Posterior vena cava (tissue), 2 donors: ENCODE results near the gene PCDHGB2. TPM values are rescaled to one million over a fixed set of nuclear protein-coding genes. Genes with fewer than 3 reads are reported as not detected.
"Not testable (repeated sequence)": the region's sequence is repeated elsewhere in the genome, so short reads cannot be mapped to it uniquely, and the experiment has no call there.

Source experiments
- DNase-seq: peaks from one replicate; pipeline ENCODE4 v3.0.0-alpha.2; 2020; ENCODE audit warnings: low spot score
- intact Hi-C, 2 donors: fragments of 100-400 bp; cut with DNase I; formaldehyde crosslinking; loops; one replicate each; pipeline versions ENCODE4 v1.14.1 to v1.14.2; 2022 to 2023
- long read RNA-seq, 2 donors: library from polyadenylated mRNA; unstranded; transcript quantifications; one replicate each; pipeline ENCODE4 v2.0.0, GENCODE V29; 2020 to 2021
- total RNA-seq, 2 donors: library from RNA; stranded (reverse); fragmentation: NEBNext Ultra II Directional; extraction: Animal tissue kit (Norgen Biotek cat#: 25700); gene quantifications; one replicate each; pipeline ENCODE4 v1.2.1, GENCODE V29; 2021
- donor health status: DM: yes; HTN: yes; CAD: no.
- donor health status: DM: yes; HTN: yes; CAD: no.

The PCDHGB2 gene
- total RNA-seq: 1 to 10 TPM; 4.7 to 5.2 TPM
- long read RNA-seq, donor 1: 0 reads
- long read RNA-seq, donor 2, full-length matches to known transcripts: 1 of 1 reads
- long read RNA-seq, donor 2, partial matches to known transcripts: 0 of 1 reads
- long read RNA-seq, donor 2, other reads (novel, unspliced or antisense): 0 of 1 reads

DNA sequence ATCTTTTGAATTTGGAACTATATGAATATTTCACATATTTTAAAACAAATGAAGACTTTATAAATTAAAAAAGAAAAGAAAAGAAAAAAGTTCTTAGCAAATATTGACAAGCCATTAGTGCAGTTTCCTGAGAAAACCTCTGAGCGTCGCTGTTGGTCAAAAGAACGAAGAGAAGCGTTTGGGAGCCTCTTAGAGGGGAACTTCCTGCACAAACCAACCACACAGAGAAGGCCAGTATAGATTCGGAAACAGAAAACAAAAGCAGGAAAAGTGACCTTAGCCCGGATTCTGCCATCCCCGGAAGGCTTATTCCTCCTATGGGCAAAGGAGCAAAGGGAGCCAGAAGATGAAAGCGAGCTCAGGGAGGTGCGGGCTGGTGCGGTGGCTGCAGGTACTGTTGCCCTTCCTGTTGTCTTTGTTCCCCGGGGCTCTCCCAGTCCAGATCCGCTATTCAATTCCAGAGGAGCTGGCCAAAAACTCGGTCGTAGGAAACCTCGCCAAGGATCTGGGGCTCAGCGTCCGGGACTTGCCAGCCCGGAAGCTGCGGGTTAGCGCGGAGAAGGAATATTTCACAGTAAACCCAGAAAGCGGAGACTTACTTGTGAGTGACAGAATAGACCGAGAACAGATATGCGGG, at the start of gene PCDHGB2:
Gene PCDHGB2 (plus strand): TSS at position 205 of the 637 bp plus-strand sequence. CDS start 142 bp downstream, at position 347.
- DNase-seq: no peak
- intact Hi-C loops: no loop called here

DNA sequence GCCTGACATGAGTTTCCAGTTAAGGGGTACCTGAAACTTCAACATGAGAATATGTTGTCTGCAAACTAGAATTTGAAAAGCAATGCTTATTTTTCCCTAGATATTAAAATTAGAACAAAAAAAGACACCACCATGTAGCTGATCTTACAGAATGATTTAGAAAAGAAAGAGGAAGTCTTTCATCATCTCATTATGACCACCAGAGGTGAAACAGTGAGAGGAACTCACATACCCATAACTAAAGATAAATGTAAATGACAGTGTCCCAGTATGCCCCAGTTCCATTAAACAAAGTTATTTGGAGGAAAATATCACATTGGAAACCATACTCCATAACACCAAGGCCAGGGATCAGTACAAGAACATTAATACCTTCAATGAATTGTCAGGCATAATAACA, 46.1 kb upstream of the PCDHGB2 start:
- intact Hi-C loops: no loop called here
- DNase-seq: no peak

DNA sequence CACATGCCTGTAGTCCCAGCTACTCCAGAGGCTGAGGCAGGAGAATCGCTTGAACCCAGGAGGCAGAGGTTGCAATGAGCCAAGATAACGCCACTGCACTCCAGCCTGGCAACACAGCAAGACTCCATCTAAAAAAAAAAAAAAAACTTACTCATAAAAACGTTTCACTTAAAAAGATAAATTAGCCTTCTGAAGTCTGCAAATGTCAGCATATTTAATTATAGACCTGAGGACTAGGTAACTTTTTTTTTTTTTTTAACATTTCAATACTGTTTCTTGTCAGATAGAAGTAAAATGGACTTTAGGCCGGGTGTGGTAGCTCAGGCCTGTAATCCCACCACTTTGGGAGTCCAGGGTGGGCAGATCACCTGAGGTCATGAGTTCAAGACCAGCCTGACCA, 42.8 kb upstream of the PCDHGB2 start:
- DNase-seq, intact Hi-C loops: not testable (repeated sequence)

DNA sequence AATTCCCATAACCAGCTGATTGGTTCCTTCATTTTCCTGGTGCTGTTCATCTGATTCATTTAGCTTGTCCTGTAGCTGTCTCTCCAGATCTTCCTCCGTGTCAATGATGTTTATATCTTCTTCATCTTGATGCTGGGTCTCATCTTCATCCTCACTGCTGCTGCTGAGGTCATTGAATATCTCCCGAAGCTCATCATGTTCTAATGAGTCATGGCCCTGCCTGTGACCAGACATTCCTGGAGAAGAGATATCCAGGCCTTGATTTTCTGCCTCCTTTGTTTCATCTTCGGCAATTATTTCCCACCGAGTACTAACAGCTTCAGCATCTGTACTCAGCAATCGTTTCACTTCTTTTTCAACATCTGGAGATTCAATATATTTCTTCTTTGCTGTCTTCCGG, 40.6 kb upstream of the PCDHGB2 start:
- intact Hi-C loops: no loop called here

DNA sequence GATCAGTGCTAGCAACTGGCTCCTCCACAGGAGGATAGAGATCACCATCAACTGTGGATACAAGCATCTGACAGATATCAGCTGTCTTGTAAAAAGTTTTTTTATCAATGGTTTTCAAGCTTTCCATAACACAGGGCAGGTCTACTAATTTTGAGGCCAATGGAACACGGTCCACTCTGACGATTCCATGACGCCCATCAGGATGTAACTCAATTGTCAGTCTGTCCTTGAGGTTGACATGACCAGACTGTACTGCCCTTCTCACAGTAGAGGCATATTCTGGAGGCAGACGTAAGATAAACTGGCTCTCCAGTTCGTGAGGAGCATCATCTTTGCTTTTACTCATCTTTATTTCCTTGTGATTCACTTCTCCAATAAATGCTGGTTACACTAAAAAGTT, 40.1 kb upstream of the PCDHGB2 start:
- DNase-seq: no peak
- intact Hi-C loops: loop anchor here (10.0 kb wide), 2 partner anchors 205 to 245 kb away; no protein-coding TSS in a partner anchor

More for the DNA sequence above, 40.6 kb upstream of the PCDHGB2 start:
- DNase-seq: no peak

DNA sequence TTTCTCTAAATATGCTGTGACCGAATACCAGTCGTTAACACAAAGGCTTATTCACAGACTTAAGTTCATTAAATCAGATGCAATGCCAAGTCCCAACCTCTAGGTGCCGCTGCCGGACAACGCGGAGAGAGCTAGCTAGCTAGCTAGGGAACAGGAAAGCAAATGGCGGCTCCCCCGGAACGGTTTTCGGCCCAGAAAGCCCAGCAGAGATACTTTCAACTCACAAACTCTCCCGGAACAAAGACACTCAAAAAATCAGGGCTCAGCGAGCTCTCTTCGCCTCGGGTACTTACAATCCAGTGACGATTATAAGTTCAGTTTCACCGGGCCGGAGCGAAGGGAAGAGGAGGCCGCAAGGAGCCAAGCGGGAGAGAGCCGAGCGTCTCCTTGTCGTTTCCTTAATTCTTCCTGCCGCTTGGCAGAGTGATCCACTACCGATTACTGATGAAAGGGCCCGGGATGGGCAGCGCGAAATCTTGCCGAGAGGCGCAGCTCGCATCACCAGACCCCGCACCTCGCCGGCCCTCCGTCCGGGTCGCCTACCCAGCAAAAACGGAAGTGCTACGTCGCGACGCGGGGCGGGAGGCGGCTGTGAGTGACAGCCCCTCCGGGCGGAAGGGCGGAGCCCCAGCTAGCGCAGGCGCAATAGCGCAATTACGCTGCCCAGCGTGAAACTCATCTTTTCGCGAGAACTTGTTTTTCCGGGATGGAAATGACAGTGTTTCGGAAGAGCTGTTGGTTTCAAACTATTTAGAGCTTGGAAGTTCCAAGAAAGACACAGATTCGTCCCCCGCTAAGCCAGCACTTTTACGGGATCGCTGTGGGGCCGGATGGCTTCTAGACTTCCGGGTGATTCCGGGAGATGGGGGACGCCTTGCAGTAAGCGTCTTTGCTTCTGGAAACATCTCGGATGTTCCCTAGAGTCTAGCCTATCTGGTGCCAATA, 39.3 kb upstream of the PCDHGB2 start, which contains the start of gene TAF7:
Gene TAF7 (minus strand): TSS at position 560 of the 945 bp plus-strand sequence. CDS start 740 bp downstream, outside the sequence.
- peak; percentile 98 for DNase-seq
- intact Hi-C loops: loop anchor here (10.0 kb wide), 2 partner anchors 204 to 244 kb away; no protein-coding TSS in a partner anchor

DNA sequence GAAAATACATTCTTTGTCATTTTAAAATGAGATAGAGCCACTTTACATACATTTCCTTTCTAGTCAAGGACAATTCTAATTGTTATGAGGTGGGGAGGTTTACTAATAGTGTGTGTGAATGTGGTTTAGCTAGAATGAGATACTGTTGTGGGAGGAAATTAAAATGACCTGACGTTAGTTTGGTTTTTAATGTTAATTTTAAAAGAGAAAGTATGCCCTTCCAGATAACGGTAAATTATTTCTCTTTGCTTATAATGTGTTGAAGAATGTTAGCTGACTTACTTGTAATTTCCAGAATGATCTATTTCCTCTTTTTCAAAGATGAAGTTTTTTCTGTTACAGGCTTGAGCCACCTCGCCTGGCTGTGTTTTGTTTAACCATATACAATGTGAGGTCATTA, 37.5 kb upstream of the PCDHGB2 start:
- intact Hi-C loops: loop anchor here (10.0 kb wide), 2 partner anchors 203 to 243 kb away; no protein-coding TSS in a partner anchor
- no peak for DNase-seq

DNA sequence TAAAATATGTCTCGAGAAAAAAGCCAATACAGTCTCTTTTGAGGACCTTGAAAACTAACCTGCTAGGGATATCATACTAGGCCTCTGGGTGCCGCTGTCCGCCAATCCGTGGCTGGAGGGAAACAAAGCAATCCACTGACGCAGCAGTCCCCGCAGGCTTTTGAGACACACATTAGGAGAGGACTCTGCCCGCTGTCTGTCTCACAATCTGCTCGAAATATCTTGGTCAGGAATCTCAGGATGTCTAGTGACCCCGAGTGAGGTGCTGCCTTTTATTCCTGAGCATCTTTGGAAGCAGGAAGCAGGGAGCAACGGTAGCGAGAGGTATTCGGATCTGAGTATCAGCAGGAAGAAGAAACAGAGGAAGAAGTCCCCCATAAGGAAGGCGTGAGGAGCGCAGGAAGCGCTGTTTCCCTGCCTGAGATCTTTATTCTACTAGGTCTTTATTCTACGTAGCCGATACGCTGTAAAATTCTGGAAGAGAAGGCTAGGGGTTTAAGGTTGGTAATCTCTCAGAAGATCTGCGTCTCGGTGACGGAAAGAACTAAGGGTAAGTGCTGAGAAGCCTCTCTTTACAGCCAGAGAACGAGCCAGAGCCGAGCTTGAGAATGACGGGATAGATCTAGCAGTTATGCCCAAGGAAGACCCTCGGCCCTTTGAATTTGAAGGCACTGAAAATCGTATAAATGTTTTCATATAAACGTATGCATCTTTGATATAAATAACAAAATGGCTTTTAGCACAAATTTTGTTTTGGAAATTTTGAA, 33.5 kb upstream of the PCDHGB2 start:
- intact Hi-C loops: loop anchor here (10.0 kb wide), 2 partner anchors 199 to 239 kb away; no protein-coding TSS in a partner anchor
- peak; percentile 86 for DNase-seq

DNA sequence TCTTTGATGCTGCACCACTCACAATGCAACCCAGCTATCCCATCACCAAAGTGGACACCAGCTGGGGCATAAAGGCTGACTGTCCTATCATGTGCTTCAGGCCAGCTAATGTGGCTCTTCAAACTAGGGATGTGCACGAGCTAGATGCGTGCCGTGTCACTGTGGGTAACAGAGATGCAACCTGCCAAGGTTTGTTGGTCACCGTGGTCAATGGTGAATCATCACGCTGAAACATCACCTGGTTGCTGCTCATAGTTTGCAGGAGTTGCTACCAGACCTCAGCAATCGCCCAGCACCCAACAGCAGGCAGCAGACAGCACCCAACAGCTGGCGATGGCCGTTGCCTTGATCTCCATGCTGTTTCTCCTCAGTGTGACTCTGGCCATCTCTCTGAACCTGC, 31.6 kb upstream of the PCDHGB2 start:
- intact Hi-C loops: loop anchor here (10.0 kb wide), 2 partner anchors 197 to 237 kb away; no protein-coding TSS in a partner anchor
- DNase-seq: peak; percentile 54

DNA sequence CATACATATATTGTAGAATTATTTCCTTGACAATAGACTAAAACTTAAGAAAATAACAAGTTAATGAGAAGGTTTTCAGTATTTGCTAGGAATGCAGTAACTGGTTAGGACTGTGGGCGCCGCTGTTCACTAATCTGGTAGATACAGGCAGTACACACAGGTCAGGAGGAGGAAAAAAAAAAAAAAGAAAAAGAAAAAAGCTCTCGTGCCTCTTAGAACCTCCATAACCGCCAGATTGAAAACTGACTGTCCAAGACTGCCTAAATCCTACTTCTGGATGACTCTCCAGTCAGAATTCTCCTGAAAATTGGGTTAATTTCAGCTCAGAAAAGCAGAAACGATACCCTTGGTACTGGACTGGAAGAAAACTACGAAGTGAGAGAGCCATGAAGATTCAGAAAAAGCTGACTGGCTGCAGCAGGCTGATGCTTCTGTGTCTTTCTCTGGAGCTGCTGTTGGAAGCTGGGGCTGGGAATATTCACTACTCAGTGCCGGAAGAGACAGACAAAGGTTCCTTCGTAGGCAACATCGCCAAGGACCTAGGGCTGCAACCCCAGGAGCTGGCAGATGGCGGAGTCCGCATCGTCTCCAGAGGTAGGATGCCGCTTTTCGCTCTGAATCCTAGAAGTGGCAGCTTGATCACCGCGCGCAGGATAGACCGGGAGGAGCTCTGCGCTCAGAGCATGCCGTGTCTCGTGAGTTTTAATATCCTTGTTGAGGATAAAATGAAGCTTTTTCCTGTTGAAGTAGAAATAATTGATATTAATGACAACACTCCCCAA, 29.3 kb upstream of the PCDHGB2 start, which contains the start of gene PCDHGA1:
Gene PCDHGA1 (plus strand): TSS at position 216 of the 782 bp plus-strand sequence.
- DNase-seq: peak; percentile 65
- intact Hi-C loops: no loop called here

DNA sequence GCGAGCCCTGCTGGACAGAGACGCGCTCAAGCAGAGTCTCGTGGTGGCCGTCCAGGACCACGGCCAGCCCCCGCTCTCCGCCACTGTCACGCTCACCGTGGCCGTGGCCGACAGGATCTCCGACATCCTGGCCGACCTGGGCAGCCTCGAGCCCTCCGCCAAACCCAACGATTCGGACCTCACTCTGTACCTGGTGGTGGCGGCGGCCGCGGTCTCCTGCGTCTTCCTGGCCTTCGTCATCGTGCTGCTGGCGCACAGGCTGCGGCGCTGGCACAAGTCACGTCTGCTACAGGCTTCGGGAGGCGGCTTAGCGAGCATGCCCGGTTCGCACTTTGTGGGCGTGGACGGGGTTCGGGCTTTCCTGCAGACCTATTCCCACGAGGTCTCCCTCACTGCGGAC, 27.2 kb upstream of the PCDHGB2 start:
- DNase-seq, intact Hi-C loops: not testable (repeated sequence)

DNA sequence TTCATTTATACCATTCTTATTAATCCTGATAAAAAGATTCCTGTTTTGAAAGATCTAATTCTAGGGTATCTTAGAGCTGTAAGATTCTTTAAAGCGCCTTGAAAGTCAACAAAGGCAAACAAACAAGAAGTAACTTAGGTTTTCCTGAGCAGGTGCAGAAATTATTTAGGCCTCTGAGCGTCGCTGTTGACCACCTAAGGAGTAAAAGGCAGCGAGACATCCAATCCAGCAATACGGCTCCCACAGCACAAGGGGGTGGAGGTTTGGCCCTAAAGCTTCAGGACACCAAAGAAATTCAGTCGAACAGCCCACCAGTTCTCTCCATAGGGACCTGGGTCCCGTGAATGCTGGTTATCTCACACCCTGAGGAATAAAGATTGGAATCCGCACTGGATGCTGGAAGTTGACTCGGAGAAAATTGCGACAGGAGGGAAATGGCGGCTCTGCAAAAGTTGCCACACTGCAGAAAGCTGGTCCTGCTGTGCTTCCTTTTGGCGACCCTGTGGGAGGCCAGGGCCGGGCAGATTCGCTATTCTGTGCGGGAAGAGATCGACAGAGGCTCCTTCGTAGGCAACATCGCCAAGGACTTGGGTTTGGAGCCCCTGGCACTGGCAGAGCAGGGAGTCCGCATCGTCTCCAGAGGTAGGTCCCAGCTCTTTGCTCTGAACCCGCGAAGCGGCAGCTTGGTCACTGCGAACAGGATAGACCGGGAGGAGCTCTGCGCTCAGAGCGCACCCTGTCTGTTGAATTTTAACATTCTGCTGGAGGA, 21.1 kb upstream of the PCDHGB2 start, which contains the start of gene PCDHGA2:
Gene PCDHGA2 (plus strand): TSS at position 223 of the 769 bp plus-strand sequence.
- intact Hi-C loops: no loop called here

DNA sequence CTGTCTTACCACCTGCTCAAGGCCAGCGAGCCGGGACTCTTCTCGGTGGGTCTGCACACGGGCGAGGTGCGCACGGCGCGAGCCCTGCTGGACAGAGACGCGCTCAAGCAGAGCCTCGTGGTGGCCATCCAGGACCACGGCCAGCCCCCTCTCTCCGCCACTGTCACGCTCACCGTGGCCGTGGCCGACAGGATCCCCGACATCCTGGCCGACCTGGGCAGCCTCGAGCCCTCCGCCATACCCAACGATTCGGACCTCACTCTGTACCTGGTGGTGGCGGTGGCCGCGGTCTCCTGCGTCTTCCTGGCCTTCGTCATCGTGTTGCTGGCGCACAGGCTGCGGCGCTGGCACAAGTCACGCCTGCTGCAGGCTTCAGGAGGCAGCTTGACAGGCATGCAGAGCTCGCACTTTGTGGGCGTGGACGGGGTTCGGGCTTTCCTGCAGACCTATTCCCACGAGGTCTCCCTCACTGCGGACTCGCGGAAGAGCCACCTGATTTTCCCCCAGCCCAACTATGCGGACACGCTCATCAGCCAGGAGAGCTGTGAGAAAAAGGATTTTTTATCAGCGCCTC, 18.9 kb upstream of the PCDHGB2 start:
- DNase-seq: peak; percentile 34
- intact Hi-C loops: not testable (repeated sequence)

More for the DNA sequence above, 21.1 kb upstream of the PCDHGB2 start, which contains the start of gene PCDHGA2:
- DNase-seq: peak; percentile 57

DNA sequence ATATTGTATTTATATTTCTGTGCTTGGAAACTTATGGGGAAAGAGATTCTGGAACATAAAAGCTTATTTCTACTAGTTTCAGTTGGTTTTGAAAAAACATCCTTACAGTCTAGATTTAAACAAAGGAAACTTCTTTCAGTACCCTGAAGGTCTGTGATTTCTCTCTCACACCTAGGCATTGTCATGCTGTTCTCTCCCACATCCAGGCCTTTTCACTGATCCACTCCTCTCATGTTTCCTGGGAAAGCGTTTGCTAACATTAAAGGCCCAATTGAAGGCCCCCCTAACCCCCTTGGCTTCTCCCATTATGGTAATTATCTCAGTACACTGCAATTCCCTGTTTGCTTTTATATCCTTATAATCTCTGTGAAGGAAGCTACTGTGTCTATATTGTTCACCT, 17.0 kb upstream of the PCDHGB2 start:
- DNase-seq: no peak
- intact Hi-C loops: no loop called here

DNA sequence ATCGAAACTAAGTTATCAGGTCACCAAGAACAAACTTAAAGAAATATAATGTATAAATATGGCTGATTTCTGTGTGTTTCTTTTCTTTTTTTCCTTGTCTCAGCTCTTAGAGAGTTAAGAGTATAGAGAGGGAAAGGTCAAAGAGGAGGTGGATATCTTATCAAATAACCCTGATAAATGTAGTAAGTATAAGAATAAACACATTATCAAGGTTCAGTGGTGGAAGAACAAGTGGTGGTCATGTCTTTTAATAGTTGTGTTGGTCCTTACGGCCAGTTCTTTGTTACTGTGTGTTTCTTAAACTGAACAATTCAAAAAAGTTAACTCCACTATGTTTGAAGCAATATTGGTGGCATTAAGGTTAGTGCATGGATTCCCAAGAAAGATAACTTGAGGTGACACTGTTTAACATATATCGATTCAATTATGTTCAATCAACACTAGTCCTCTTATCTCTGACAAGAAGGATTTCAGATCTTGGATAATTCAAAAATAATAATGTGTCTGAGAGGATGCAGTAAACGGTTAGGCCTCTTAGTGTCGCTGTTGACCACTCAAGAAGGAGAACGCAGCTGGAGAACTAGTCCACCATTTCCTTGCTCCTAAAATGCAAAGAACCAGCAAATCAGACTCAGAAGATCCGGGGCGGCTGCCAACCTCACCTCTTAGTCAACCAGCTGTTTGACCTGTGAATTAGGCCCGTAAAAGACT, 16.4 kb upstream of the PCDHGB2 start, which contains the start of gene PCDHGA3:
Gene PCDHGA3 (plus strand): TSS at position 588 of the 711 bp plus-strand sequence. CDS start 205 bp downstream, outside the sequence.
- intact Hi-C loops: no loop called here
- no peak for DNase-seq

DNA sequence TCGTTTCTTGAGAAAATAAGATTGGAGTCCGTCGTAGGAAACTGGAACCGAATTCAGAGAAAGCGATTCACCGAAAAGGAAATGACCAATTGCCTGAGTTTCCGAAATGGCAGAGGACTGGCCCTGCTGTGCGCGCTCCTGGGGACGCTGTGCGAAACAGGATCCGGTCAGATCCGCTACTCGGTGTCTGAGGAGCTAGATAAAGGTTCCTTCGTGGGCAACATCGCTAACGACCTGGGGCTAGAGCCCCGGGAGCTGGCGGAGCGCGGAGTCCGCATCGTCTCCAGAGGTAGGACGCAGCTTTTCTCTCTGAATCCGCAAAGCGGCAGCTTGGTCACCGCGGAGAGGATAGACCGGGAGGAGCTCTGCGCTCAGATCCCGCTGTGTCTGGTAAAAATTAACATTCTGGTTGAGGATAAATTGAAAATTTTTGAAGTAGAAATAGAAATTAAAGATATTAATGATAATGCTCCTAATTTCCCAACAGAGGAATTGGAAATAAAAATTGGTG, 15.8 kb upstream of the PCDHGB2 start:
- no peak for DNase-seq
- intact Hi-C loops: no loop called here
